SK-N-SH (cell line): ENCODE results near the gene ABHD2. TPM values are rescaled to one million over a fixed set of nuclear protein-coding genes. Genes with fewer than 3 reads are reported as not detected.

Experiments
- CTCF ChIA-PET: fragments of 300-600, 350-600 bp; formaldehyde crosslinking; extraction: SDS; loops from one replicate; lab custom pipeline; 2021; lab: Yijun Ruan, JAX
- POLR2A ChIA-PET: fragments of 350-600 bp; sonication (Branson Sonifier 250); formaldehyde crosslinking; extraction: SDS; loops from one replicate; lab custom pipeline; 2020; ENCODE audit warnings: antibody characterized with exemption, inconsistent platforms; lab: Yijun Ruan, JAX
- DNase-seq: peaks from one replicate; pipeline ENCODE4 v3.0.0; 2012
- H2AFZ ChIP-seq: fragments of 200-600 bp; sonication (generic); 2 replicates; pipeline ENCODE4 v1.8.1; 2016; ENCODE audit warnings: antibody characterized with exemption, mild to moderate bottlenecking, low read depth
- H3F3A ChIP-seq: fragments of 200-600 bp; sonication (generic); replicated peaks from 2 replicates; pipeline ENCODE3; 2016; ENCODE audit warnings: antibody characterized with exemption, mild to moderate bottlenecking; ENCODE audit not compliant: insufficient read depth
- H3K27ac ChIP-seq, 2 experiments: fragments of 200-500 bp in 1 of 2; fragments of 200-600 bp in 1 of 2; sonication (Bioruptor generic) in 1 of 2; sonication (generic), shearing (Covaris generic) in 1 of 2; 2 replicates each; pipeline versions ENCODE4 v1.5.1 to v1.6.1; 2014 to 2016; ENCODE audit warnings: low read depth in 2 of 2, inconsistent platforms in 1 of 2, low read length in 1 of 2, mild to moderate bottlenecking in 1 of 2, mixed read lengths in 1 of 2
- H3K27me3 ChIP-seq: fragments of 200-600 bp; sonication (generic), shearing (Covaris generic); 2 replicates; pipeline ENCODE4 v1.6.1; 2016; ENCODE audit warnings: mixed run types; ENCODE audit not compliant: insufficient read depth
- H3K36me3 ChIP-seq, 2 experiments: fragments of 200-500 bp in 1 of 2; fragments of 200-600 bp in 1 of 2; sonication (Bioruptor generic) in 1 of 2; sonication (generic) in 1 of 2; replicated peaks in 1 of 2; 2 replicates each; pipeline versions ENCODE3 to v1.5.1; 2014 to 2016; ENCODE audit warnings: low read length in 1 of 2, mild to moderate bottlenecking in 1 of 2; ENCODE audit not compliant: insufficient read depth in 2 of 2, control insufficient read depth in 1 of 2
- H3K4me1 ChIP-seq, 2 experiments: fragments of 200-500 bp in 1 of 2; fragments of 200-600 bp in 1 of 2; sonication (Bioruptor generic) in 1 of 2; sonication (generic), shearing (Covaris generic) in 1 of 2; 2 replicates each; pipeline versions ENCODE4 v1.5.1 to v1.6.1; 2014 to 2016; ENCODE audit warnings: low read depth in 1 of 2, low read length in 1 of 2, mixed run types in 1 of 2; ENCODE audit not compliant: insufficient read depth in 2 of 2, control insufficient read depth in 1 of 2
- H3K4me2 ChIP-seq: fragments of 200-600 bp; sonication (generic), shearing (Covaris generic); 2 replicates; pipeline ENCODE4 v1.6.1; 2017; ENCODE audit warnings: mixed run types
- H3K4me3 ChIP-seq, 2 experiments: fragments of 200-500 bp in 1 of 2; fragments of 200-600 bp in 1 of 2; sonication (Bioruptor generic) in 1 of 2; sonication (generic), shearing (Covaris generic) in 1 of 2; 2 replicates each; pipeline versions ENCODE4 v1.5.1 to v1.8.1; 2014 to 2016; ENCODE audit warnings: low read depth in 2 of 2, inconsistent platforms in 1 of 2, low read length in 1 of 2, mild to moderate bottlenecking in 1 of 2, mixed read lengths in 1 of 2, moderate library complexity in 1 of 2
- H3K79me2 ChIP-seq: fragments of 200-600 bp; sonication (generic); 2 replicates; pipeline ENCODE4 v1.8.1; 2017; ENCODE audit warnings: mild to moderate bottlenecking; ENCODE audit not compliant: insufficient read depth
- H3K9ac ChIP-seq: fragments of 200-600 bp; sonication (generic); 2 replicates; pipeline ENCODE4 v1.6.1; 2017; ENCODE audit warnings: mixed run types
- H3K9me2 ChIP-seq: fragments of 200-600 bp; sonication (generic); 2 replicates; pipeline ENCODE4 v1.6.1; 2017; ENCODE audit warnings: mixed run types
- H3K9me3 ChIP-seq: fragments of 200-600 bp; sonication (generic); 2 replicates; pipeline ENCODE4 v1.6.1; 2017; ENCODE audit warnings: mixed run types, mild to moderate bottlenecking, moderate library complexity
- H4K20me1 ChIP-seq: fragments of 200-600 bp; sonication (generic); 2 replicates; pipeline ENCODE4 v1.6.1; 2017; ENCODE audit warnings: mild to moderate bottlenecking, mixed run types; ENCODE audit not compliant: insufficient read depth
- ELF1 ChIP-seq: IDR thresholded peaks from 2 replicates; pipeline ENCODE4 v1.4.0; 2012
- FOSL2 ChIP-seq: IDR thresholded peaks from 2 replicates; pipeline ENCODE4 v1.4.0; 2012; ENCODE audit warnings: low read depth, mild to moderate bottlenecking, moderate library complexity, borderline replicate concordance
- FOXM1 ChIP-seq: IDR thresholded peaks from 2 replicates; pipeline ENCODE4 v1.4.0; 2012; ENCODE audit warnings: low read depth, mild to moderate bottlenecking
- JUND ChIP-seq: IDR thresholded peaks from 2 replicates; pipeline ENCODE4 v1.4.0; 2012
- NRF1 ChIP-seq: IDR thresholded peaks from 2 replicates; pipeline ENCODE4 v1.6.1; 2012; ENCODE audit warnings: low read depth, mild to moderate bottlenecking, low read length
- POLR2AphosphoS5 ChIP-seq: IDR thresholded peaks from 2 replicates; pipeline ENCODE4 v1.6.1; 2012; ENCODE audit warnings: low read depth, low read length
- RCOR1 ChIP-seq: fragments of 150-350 bp; IDR thresholded peaks from 2 replicates; pipeline ENCODE4 v1.6.1; 2017; ENCODE audit warnings: antibody characterized with exemption, low read length
- RFX5 ChIP-seq: IDR thresholded peaks from 2 replicates; pipeline ENCODE4 v1.6.1; 2012; ENCODE audit warnings: mild to moderate bottlenecking, improper control_type of control experiment, low read length
- SIN3A ChIP-seq: IDR thresholded peaks from 2 replicates; pipeline ENCODE4 v1.6.1; 2012; ENCODE audit warnings: low read depth, mild to moderate bottlenecking, low read length, moderate library complexity, borderline replicate concordance
- SMC3 ChIP-seq: IDR thresholded peaks from 2 replicates; pipeline ENCODE4 v1.6.1; 2012; ENCODE audit warnings: low read depth, low read length, improper control_type of control experiment
- TEAD4 ChIP-seq: IDR thresholded peaks from 2 replicates; pipeline ENCODE4 v1.4.0; 2012; ENCODE audit warnings: mild to moderate bottlenecking, borderline replicate concordance; ENCODE audit not compliant: insufficient read depth
- YY1 ChIP-seq: IDR thresholded peaks from 2 replicates; pipeline ENCODE4 v1.4.0; 2012; ENCODE audit warnings: low read depth, mild to moderate bottlenecking
- WGBS: methylation state at CpG from one replicate; pipeline ENCODE4 v1.1.6; 2017; ENCODE audit warnings: low lambda C conversion rate; 5-methylcytosine and 5-hydroxymethylcytosine counted together
- polyA plus RNA-seq, 3 experiments: library from polyadenylated mRNA; depleted of rRNA; stranded (reverse); fragments of >200 nt; gene quantifications; 2 replicates each; pipeline ENCODE4 v1.2.3, GENCODE V29; 2012
- TF ChIP-seq, protein P1 (sequence below): IDR thresholded peaks from 2 replicates; pipeline ENCODE4 v1.4.0; 2012; ENCODE audit warnings: low read depth, borderline replicate concordance
- TF ChIP-seq, protein P2 (sequence below): IDR thresholded peaks from 2 replicates; pipeline ENCODE4 v1.6.1; 2012; ENCODE audit warnings: mild to moderate bottlenecking, low read depth, low read length, moderate library complexity

The ABHD2 gene
- polyA plus RNA-seq, 1 of the 3 experiments (the other 2 are of a cell fraction), result 19.2 TPM

- DNase-seq, result no peak
- CTCF ChIA-PET, result interaction anchor here (0.8 to 13.4 kb wide), 9 partner anchors 28 to 270 kb away, joined by 3 to 363 read pairs (median 4); no protein-coding TSS in a partner anchor
- Histone ChIP-seq H3F3A (no peaks in the 10 kb centered on the region), H3K4me1 (peaks cover 0 to 2% of the 10 kb centered on the region in 2 experiments; a peak in 1 of 4 replicates), H3K9me2 (no peaks in the 10 kb centered on the region), H3K27ac (no peak overlapping the region), H3K79me2 (no peaks in the 10 kb centered on the region), H3K9me3 (no peaks in the 10 kb centered on the region), H2AFZ (no peak overlapping the region), H3K36me3 (peaks cover 6 to 40% of the 10 kb centered on the region in 2 experiments)
- WGBS, result 93% methylated on average over 5 of the region's 5 CpGs
- TF ChIP-seq RFX5 (no peak), SMC3 (no peak), YY1 (no peak), TEAD4 (no peak), FOSL2 (no peak), RCOR1 (no peak), ELF1 (no peak)
- TF ChIP-seq, protein P1, sequence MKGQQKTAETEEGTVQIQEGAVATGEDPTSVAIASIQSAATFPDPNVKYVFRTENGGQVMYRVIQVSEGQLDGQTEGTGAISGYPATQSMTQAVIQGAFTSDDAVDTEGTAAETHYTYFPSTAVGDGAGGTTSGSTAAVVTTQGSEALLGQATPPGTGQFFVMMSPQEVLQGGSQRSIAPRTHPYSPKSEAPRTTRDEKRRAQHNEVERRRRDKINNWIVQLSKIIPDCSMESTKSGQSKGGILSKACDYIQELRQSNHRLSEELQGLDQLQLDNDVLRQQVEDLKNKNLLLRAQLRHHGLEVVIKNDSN, result no peak
- TF ChIP-seq, all 33 proteins: peak for 0
- POLR2A ChIA-PET, result no interaction called here
- H3K4me2 ChIP-seq, result no peak overlapping the region
- H3K27me3 ChIP-seq, result no peaks in the 10 kb centered on the region
- no peaks in the 10 kb centered on the region for H4K20me1 ChIP-seq
- H3K9ac ChIP-seq, result no peak overlapping the region
- H3K4me3 ChIP-seq, result no peak overlapping the region
These were observed 86.2 kb downstream of the ABHD2 start for GRCh38 chr15:89174476-89174875.

DNA sequence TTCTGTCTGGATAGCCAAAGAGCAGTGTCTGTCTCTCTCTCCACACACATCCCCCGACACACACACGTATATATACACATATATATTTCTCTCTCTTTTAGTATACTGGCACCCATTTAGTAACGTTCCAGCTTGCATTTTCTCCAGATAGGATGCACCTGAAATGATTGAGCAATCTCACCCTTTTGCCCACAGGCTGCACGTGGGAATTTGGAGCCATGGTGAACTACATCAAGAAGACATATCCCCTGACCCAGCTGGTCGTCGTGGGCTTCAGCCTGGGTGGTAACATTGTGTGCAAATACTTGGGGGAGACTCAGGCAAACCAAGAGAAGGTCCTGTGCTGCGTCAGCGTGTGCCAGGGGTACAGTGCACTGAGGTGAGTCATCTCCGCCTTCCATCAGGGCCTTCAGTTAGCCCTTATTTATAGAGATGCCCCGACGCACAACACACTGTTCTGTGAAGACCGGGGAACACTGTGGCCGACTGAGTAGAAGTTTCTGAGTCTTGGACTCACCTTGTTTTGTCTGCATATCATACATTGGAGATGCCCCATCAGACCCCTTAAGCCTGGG lies 87.4 kb downstream of the ABHD2 start:
- CTCF ChIA-PET, result interaction anchor here (0.6 to 13.4 kb wide), 11 partner anchors 8 to 119 kb away, joined by 3 to 363 read pairs (median 8); no protein-coding TSS in a partner anchor
- peaks cover 6 to 47% of the 10 kb centered on the region in 2 experiments for H3K36me3 ChIP-seq

More for the DNA sequence above, 87.4 kb downstream of the ABHD2 start:
- Histone ChIP-seq H3K79me2 (no peaks in the 10 kb centered on the region), H3K4me2 (no peak overlapping the region), H3K27me3 (no peaks in the 10 kb centered on the region), H3K27ac (no peak overlapping the region), H4K20me1 (no peaks in the 10 kb centered on the region), H3K9me2 (no peaks in the 10 kb centered on the region), H3K4me3 (no peak overlapping the region), H3F3A (no peaks in the 10 kb centered on the region), H2AFZ (no peak overlapping the region), H3K4me1 (peaks cover 0 to 2% of the 10 kb centered on the region in 2 experiments; a peak in 1 of 4 replicates), H3K9ac (no peak overlapping the region), H3K9me3 (no peaks in the 10 kb centered on the region)
- POLR2A ChIA-PET, result no interaction called here
- 89% methylated on average over 11 of the region's 13 CpGs for WGBS
- DNase-seq, result no peak
- TF ChIP-seq POLR2AphosphoS5 (no peak), SIN3A (no peak), FOXM1 (no peak), JUND (no peak), NRF1 (no peak), YY1 (no peak), RFX5 (no peak)
- TF ChIP-seq, protein P2, sequence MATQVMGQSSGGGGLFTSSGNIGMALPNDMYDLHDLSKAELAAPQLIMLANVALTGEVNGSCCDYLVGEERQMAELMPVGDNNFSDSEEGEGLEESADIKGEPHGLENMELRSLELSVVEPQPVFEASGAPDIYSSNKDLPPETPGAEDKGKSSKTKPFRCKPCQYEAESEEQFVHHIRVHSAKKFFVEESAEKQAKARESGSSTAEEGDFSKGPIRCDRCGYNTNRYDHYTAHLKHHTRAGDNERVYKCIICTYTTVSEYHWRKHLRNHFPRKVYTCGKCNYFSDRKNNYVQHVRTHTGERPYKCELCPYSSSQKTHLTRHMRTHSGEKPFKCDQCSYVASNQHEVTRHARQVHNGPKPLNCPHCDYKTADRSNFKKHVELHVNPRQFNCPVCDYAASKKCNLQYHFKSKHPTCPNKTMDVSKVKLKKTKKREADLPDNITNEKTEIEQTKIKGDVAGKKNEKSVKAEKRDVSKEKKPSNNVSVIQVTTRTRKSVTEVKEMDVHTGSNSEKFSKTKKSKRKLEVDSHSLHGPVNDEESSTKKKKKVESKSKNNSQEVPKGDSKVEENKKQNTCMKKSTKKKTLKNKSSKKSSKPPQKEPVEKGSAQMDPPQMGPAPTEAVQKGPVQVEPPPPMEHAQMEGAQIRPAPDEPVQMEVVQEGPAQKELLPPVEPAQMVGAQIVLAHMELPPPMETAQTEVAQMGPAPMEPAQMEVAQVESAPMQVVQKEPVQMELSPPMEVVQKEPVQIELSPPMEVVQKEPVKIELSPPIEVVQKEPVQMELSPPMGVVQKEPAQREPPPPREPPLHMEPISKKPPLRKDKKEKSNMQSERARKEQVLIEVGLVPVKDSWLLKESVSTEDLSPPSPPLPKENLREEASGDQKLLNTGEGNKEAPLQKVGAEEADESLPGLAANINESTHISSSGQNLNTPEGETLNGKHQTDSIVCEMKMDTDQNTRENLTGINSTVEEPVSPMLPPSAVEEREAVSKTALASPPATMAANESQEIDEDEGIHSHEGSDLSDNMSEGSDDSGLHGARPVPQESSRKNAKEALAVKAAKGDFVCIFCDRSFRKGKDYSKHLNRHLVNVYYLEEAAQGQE, result no peak
